ENCODE measurements around the gene LRTM2.

GRCh38 chr12:1795785-1796514 lies 24.4 kb upstream of the LRTM2 start:
- TF ChIP-seq POLR2A (IDR thresholded peaks at IDR 0.05; ENCODE audit: borderline replicate concordance, extremely low read depth, insufficient read depth, insufficient read length) (peak; percentile 94), TCF7L2 (IDR thresholded peaks at IDR 0.05; ENCODE audit: borderline replicate concordance, extremely low read depth, insufficient read depth, insufficient read length) (no peak), SIN3A (IDR thresholded peaks at IDR 0.05; ENCODE audit: low read depth) (peak; percentile 69), JUND (IDR thresholded peaks at IDR 0.05) (no peak), ZFX (IDR thresholded peaks at IDR 0.05) (no peak), MAX (IDR thresholded peaks at IDR 0.05) (peak; percentile 88), EZH2 (IDR thresholded peaks at IDR 0.05) (no peak), FOSL1 (IDR thresholded peaks at IDR 0.05; ENCODE audit: low read depth) (no peak), POLR2AphosphoS5 (IDR thresholded peaks at IDR 0.05; ENCODE audit: low read depth, low read length) (peak; percentile 97), SP1 (IDR thresholded peaks at IDR 0.05; ENCODE audit: low read depth) (no peak; the same call in 1 of the 2 replicates), ELF1 (IDR thresholded peaks at IDR 0.05; ENCODE audit: borderline replicate concordance, low read depth) (no peak)
- TF ChIP-seq, protein P1, sequence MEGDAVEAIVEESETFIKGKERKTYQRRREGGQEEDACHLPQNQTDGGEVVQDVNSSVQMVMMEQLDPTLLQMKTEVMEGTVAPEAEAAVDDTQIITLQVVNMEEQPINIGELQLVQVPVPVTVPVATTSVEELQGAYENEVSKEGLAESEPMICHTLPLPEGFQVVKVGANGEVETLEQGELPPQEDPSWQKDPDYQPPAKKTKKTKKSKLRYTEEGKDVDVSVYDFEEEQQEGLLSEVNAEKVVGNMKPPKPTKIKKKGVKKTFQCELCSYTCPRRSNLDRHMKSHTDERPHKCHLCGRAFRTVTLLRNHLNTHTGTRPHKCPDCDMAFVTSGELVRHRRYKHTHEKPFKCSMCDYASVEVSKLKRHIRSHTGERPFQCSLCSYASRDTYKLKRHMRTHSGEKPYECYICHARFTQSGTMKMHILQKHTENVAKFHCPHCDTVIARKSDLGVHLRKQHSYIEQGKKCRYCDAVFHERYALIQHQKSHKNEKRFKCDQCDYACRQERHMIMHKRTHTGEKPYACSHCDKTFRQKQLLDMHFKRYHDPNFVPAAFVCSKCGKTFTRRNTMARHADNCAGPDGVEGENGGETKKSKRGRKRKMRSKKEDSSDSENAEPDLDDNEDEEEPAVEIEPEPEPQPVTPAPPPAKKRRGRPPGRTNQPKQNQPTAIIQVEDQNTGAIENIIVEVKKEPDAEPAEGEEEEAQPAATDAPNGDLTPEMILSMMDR (IDR thresholded peaks at IDR 0.05 in 2 of 3, conservative IDR thresholded peaks at IDR 0.05 in 1 of 3; ENCODE audit: borderline replicate concordance in 1 of 3, insufficient read depth in 1 of 3, low read depth in 2 of 3, low read length in 2 of 3): peak; percentile 71 to 89 (median 82)
- TF ChIP-seq, protein P2, sequence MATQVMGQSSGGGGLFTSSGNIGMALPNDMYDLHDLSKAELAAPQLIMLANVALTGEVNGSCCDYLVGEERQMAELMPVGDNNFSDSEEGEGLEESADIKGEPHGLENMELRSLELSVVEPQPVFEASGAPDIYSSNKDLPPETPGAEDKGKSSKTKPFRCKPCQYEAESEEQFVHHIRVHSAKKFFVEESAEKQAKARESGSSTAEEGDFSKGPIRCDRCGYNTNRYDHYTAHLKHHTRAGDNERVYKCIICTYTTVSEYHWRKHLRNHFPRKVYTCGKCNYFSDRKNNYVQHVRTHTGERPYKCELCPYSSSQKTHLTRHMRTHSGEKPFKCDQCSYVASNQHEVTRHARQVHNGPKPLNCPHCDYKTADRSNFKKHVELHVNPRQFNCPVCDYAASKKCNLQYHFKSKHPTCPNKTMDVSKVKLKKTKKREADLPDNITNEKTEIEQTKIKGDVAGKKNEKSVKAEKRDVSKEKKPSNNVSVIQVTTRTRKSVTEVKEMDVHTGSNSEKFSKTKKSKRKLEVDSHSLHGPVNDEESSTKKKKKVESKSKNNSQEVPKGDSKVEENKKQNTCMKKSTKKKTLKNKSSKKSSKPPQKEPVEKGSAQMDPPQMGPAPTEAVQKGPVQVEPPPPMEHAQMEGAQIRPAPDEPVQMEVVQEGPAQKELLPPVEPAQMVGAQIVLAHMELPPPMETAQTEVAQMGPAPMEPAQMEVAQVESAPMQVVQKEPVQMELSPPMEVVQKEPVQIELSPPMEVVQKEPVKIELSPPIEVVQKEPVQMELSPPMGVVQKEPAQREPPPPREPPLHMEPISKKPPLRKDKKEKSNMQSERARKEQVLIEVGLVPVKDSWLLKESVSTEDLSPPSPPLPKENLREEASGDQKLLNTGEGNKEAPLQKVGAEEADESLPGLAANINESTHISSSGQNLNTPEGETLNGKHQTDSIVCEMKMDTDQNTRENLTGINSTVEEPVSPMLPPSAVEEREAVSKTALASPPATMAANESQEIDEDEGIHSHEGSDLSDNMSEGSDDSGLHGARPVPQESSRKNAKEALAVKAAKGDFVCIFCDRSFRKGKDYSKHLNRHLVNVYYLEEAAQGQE (IDR thresholded peaks at IDR 0.05; ENCODE audit: low read depth): no peak
- TF ChIP-seq, protein P3, sequence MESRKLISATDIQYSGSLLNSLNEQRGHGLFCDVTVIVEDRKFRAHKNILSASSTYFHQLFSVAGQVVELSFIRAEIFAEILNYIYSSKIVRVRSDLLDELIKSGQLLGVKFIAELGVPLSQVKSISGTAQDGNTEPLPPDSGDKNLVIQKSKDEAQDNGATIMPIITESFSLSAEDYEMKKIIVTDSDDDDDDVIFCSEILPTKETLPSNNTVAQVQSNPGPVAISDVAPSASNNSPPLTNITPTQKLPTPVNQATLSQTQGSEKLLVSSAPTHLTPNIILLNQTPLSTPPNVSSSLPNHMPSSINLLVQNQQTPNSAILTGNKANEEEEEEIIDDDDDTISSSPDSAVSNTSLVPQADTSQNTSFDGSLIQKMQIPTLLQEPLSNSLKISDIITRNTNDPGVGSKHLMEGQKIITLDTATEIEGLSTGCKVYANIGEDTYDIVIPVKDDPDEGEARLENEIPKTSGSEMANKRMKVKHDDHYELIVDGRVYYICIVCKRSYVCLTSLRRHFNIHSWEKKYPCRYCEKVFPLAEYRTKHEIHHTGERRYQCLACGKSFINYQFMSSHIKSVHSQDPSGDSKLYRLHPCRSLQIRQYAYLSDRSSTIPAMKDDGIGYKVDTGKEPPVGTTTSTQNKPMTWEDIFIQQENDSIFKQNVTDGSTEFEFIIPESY (IDR thresholded peaks at IDR 0.05; ENCODE audit: extremely low read depth, insufficient replicate concordance, low read length): no peak
